Measurements from ENCODE around the gene ABCA4. TPM values are rescaled to one million over a fixed set of nuclear protein-coding genes. Genes with fewer than 3 reads are reported as not detected.

The ABCA4 gene
- total RNA-seq, 2 donors from 2014 or later: 0.41 to 0.85 TPM

DNA sequence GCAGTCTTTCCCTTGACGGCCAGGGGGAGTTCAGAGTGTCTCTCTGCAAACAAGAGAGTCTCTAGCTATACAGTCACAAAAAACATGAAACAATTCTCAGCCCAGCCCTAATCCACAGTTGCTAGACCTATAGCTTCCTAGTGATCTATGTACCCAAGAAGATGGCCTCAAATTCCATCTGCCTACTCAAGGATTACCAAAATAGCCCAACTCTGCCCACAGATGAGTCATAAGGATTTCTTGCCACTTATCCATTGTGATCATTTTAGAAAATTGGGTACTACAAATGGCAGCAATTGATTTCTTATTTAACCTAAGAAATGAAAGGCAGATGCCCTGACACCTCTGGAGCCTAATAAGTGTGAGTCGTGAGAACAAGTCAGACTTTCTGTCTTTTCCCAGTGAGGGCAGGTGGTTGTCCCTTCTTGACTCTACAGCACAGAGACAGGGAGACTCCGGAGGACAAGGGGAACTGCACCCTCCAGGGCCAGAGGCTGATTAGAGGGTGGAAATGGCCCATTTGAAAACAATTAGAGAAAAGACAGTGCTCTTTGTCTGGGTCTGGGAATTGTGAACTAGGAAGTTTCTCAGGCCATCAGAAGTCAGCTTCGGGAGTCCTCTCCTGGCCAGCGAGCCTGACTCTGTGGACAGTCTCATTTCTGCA, 65.4 kb downstream of the ABCA4 start:
- DNase-seq (ENCODE audit: low spot score): no peak
- no peaks in the 10 kb centered on the region for H3K9me3 ChIP-seq
- intact Hi-C loops (cut with DNase I): no loop called here
- 89% methylated on average over 5 of the region's 5 CpGs for WGBS
- no peak overlapping the region for H3K4me3 ChIP-seq
- no peaks in the 10 kb centered on the region for H3K4me1 ChIP-seq (replicated peaks)
- H3K27ac ChIP-seq: no peak overlapping the region
- H3K27me3 ChIP-seq (replicated peaks; ENCODE audit: insufficient read depth): no peaks in the 10 kb centered on the region
- TF ChIP-seq POLR2AphosphoS5 (IDR thresholded peaks at IDR 0.05): no peak
- TF ChIP-seq, protein P1, sequence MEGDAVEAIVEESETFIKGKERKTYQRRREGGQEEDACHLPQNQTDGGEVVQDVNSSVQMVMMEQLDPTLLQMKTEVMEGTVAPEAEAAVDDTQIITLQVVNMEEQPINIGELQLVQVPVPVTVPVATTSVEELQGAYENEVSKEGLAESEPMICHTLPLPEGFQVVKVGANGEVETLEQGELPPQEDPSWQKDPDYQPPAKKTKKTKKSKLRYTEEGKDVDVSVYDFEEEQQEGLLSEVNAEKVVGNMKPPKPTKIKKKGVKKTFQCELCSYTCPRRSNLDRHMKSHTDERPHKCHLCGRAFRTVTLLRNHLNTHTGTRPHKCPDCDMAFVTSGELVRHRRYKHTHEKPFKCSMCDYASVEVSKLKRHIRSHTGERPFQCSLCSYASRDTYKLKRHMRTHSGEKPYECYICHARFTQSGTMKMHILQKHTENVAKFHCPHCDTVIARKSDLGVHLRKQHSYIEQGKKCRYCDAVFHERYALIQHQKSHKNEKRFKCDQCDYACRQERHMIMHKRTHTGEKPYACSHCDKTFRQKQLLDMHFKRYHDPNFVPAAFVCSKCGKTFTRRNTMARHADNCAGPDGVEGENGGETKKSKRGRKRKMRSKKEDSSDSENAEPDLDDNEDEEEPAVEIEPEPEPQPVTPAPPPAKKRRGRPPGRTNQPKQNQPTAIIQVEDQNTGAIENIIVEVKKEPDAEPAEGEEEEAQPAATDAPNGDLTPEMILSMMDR (IDR thresholded peaks at IDR 0.05): no peak
- no peak for TF ChIP-seq POLR2A (IDR thresholded peaks at IDR 0.05)
- H3K36me3 ChIP-seq: no peaks in the 10 kb centered on the region

DNA sequence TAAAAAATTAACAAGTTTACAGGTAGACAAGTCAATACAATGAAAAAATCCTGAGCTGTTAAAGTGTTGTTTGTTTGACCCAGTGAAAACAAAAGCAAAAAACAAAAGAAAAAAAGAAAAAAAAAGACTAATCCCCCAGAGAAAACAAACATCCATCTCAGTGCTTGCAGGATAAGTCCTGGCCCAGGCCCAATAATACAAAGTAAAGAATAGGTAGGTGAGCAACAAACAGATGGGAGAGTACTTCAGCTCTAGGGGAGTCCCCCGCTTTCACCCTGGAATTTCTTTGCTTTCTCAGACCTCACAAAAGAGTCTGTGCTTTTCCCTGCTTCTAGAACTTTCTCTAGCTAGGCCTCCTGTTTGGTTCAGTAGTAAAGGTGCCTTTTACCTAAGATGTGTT, 70.3 kb downstream of the ABCA4 start:
- DNase-seq (ENCODE audit: low spot score): no peak
- H3K4me3 ChIP-seq: no peak overlapping the region
- 84% methylated on average over 1 of the region's 1 CpG for WGBS

DNA sequence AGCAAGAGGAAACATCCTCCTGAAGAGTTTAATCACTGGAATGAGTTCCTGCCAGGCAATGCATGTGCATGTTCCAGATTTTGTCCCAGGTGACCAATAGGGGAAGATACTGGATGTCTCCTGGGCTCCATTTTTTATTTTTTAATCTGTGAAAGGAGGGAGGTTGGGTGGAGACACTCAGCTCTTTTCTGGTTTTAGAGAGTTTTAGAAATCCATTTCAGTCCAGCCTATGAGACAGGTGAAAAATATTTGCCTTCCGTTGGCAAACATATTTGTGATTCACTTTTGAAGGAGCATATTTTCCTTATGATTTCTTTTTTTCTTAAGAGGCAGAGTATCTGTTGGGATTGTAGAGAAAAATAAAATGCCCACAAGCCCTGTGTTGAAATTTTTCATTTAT, 70.7 kb downstream of the ABCA4 start:
- no peaks in the 10 kb centered on the region for H3K27me3 ChIP-seq (replicated peaks; ENCODE audit: insufficient read depth)
- WGBS: 46% methylated on average over 1 of the region's 1 CpG
- H3K36me3 ChIP-seq: no peaks in the 10 kb centered on the region
- TF ChIP-seq, protein P1 (IDR thresholded peaks at IDR 0.05): no peak
- no peak for TF ChIP-seq POLR2A (IDR thresholded peaks at IDR 0.05)
- TF ChIP-seq POLR2AphosphoS5 (IDR thresholded peaks at IDR 0.05): peak; percentile 8
- no peak overlapping the region for H3K4me3 ChIP-seq
- DNase-seq (ENCODE audit: low spot score): no peak
- H3K9me3 ChIP-seq: no peaks in the 10 kb centered on the region
- intact Hi-C loops (cut with DNase I): no loop called here
- no peaks in the 10 kb centered on the region for H3K4me1 ChIP-seq (replicated peaks)
- no peak overlapping the region for H3K27ac ChIP-seq

More for the DNA sequence above, 70.3 kb downstream of the ABCA4 start:
- no peaks in the 10 kb centered on the region for H3K27me3 ChIP-seq (replicated peaks; ENCODE audit: insufficient read depth)
- H3K36me3 ChIP-seq: no peaks in the 10 kb centered on the region
- H3K9me3 ChIP-seq: no peaks in the 10 kb centered on the region
- H3K27ac ChIP-seq: no peak overlapping the region
- no peaks in the 10 kb centered on the region for H3K4me1 ChIP-seq (replicated peaks)
- TF ChIP-seq POLR2A (IDR thresholded peaks at IDR 0.05): no peak
- no peak for TF ChIP-seq POLR2AphosphoS5 (IDR thresholded peaks at IDR 0.05)
- TF ChIP-seq, protein P1 (IDR thresholded peaks at IDR 0.05): no peak
- intact Hi-C loops (cut with DNase I): no loop called here

DNA sequence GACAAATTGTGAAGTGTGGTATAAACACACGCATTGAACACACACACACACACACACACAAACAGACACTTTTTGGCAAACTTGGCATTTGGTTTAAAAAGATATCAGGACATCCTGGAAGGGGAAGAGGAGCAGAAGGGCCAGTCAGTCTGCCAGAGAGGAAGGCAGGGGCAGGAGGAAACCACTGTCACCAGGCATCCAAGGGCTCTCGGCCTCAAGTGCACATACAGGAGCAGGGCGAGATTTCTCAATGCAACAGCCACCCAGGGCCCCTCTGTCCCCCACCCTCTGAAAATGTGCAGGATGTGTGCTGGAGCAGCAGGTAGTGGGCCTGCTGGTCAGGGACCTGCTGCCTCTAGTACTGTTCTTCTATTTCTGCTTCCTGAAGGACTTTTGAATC, 71.2 kb downstream of the ABCA4 start:
- H3K4me3 ChIP-seq: no peak overlapping the region
- H3K27ac ChIP-seq: no peak overlapping the region
- no peak for DNase-seq (ENCODE audit: low spot score)
- H3K4me1 ChIP-seq (replicated peaks): no peaks in the 10 kb centered on the region
- intact Hi-C loops (cut with DNase I): loop anchor here (5.0 kb wide), 1 partner anchor 283 kb away; no protein-coding TSS in a partner anchor
- 65% methylated on average over 3 of the region's 3 CpGs for WGBS
- H3K9me3 ChIP-seq: no peaks in the 10 kb centered on the region
- TF ChIP-seq POLR2AphosphoS5 (IDR thresholded peaks at IDR 0.05): no peak
- TF ChIP-seq, protein P1 (IDR thresholded peaks at IDR 0.05): no peak
- no peak for TF ChIP-seq POLR2A (IDR thresholded peaks at IDR 0.05)
- H3K27me3 ChIP-seq (replicated peaks; ENCODE audit: insufficient read depth): no peaks in the 10 kb centered on the region
- no peaks in the 10 kb centered on the region for H3K36me3 ChIP-seq
